Endothelial cell of umbilical vein (primary cell): Measurements from ENCODE around the gene LPAR1. TPM values are rescaled to one million over a fixed set of nuclear protein-coding genes. Genes with fewer than 3 reads are reported as not detected.

Experiments used
- BruUV-seq: library from RNA; stranded (reverse); fragments of 400-500 nt; replicated peaks from 2 replicates; lab custom pipeline; 2021; lab: Mats Ljungman, UMichigan
- CTCF ChIA-PET: fragments of 300-600, 350-600 bp; sonication (Branson Sonifier 250); formaldehyde crosslinking; loops from one replicate; lab custom pipeline; 2021; ENCODE audit warnings: antibody characterized with exemption, inconsistent platforms; lab: Charles Lee
- POLR2A ChIA-PET: fragments of 300-600, 350-600 bp; sonication (Branson Sonifier 250); formaldehyde crosslinking; loops from one replicate; lab custom pipeline; 2021; ENCODE audit warnings: antibody characterized with exemption, inconsistent platforms; lab: Charles Lee
- DNase-seq: peaks from one replicate; pipeline ENCODE4 v3.0.0-alpha.2; 2011; ENCODE audit warnings: low read depth, low spot score
- FAIRE-seq: peaks from 2 replicates; lab custom pipeline; 2011; peaks lifted over from hg19 to GRCh38; lab: Jason Lieb, UNC
- H2AFZ ChIP-seq: 2 replicates; pipeline ENCODE4 v1.6.0; 2012; ENCODE audit warnings: low read depth, low read length, control low read depth, inconsistent platforms
- H3K27ac ChIP-seq: 2 replicates; pipeline ENCODE4 v1.5.1; 2011; ENCODE audit warnings: low read depth, mild to moderate bottlenecking, control low read depth, low read length, moderate library complexity; ENCODE audit not compliant: insufficient read depth
- H3K27me3 ChIP-seq, 2 experiments: 2 replicates each; pipeline versions ENCODE4 v1.6.0 to v1.6.1; 2011; ENCODE audit warnings: low read length in 2 of 2, mixed read lengths in 1 of 2; ENCODE audit not compliant: control insufficient read depth in 2 of 2, insufficient read depth in 2 of 2
- H3K36me3 ChIP-seq, 2 experiments: 2 replicates in 1 of 2; 3 replicates in 1 of 2; pipeline ENCODE4 v1.5.1; 2011; ENCODE audit warnings: low read length in 2 of 2, mild to moderate bottlenecking in 1 of 2, moderate library complexity in 1 of 2; ENCODE audit not compliant: control insufficient read depth in 2 of 2, insufficient read depth in 2 of 2; ENCODE audit errors: extremely low read depth in 1 of 2
- H3K4me1 ChIP-seq: 3 replicates; pipeline ENCODE4 v1.5.1; 2011; ENCODE audit warnings: mild to moderate bottlenecking, low read length; ENCODE audit not compliant: control insufficient read depth, insufficient read depth; ENCODE audit errors: extremely low read depth
- H3K4me2 ChIP-seq: 2 replicates; pipeline ENCODE4 v1.6.1; 2011; ENCODE audit warnings: low read length, control low read depth, mixed read lengths; ENCODE audit not compliant: insufficient read depth
- H3K4me3 ChIP-seq, 3 experiments: fragments of 200-600 bp in 1 of 3; sonication (generic), shearing (Covaris generic) in 1 of 3; replicated peaks in 1 of 3; 2 replicates each; pipeline ENCODE4 v1.5.1; 2011 to 2016; ENCODE audit warnings: control low read depth in 3 of 3, low read length in 3 of 3, mild to moderate bottlenecking in 2 of 3, inconsistent platforms in 1 of 3, low read depth in 1 of 3, moderate library complexity in 1 of 3; ENCODE audit not compliant: insufficient read depth in 1 of 3
- H3K79me2 ChIP-seq: 2 replicates; pipeline ENCODE4 v1.6.0; 2012; ENCODE audit warnings: low read length, inconsistent platforms; ENCODE audit not compliant: control insufficient read depth, insufficient read depth
- H3K9ac ChIP-seq: replicated peaks from 2 replicates; pipeline ENCODE3; 2011; ENCODE audit warnings: low read length, control low read depth; ENCODE audit not compliant: insufficient read depth; ENCODE audit errors: extremely low read depth
- H3K9me1 ChIP-seq: replicated peaks from 3 replicates; pipeline ENCODE4 v1.6.0; 2011; ENCODE audit warnings: mild to moderate bottlenecking, low read length; ENCODE audit not compliant: control insufficient read depth, insufficient read depth; ENCODE audit errors: extremely low read depth
- H3K9me3 ChIP-seq: replicated peaks from 2 replicates; pipeline ENCODE4 v1.5.1; 2012; ENCODE audit warnings: low read length, inconsistent platforms; ENCODE audit not compliant: control insufficient read depth, insufficient read depth
- H4K20me1 ChIP-seq: replicated peaks from 2 replicates; pipeline ENCODE3; 2011; ENCODE audit warnings: mild to moderate bottlenecking, low read length; ENCODE audit not compliant: control insufficient read depth, insufficient read depth; ENCODE audit errors: extremely low read depth
- EZH2 ChIP-seq: IDR thresholded peaks from 2 replicates; pipeline ENCODE4 v1.6.1; 2012; ENCODE audit warnings: borderline replicate concordance, low read depth, mild to moderate bottlenecking, moderate library complexity, low read length, inconsistent platforms; ENCODE audit not compliant: severe bottlenecking
- FOS ChIP-seq: IDR thresholded peaks from 2 replicates; pipeline ENCODE4 v1.6.1; 2011; ENCODE audit warnings: mild to moderate bottlenecking, low read length, moderate library complexity, borderline replicate concordance; ENCODE audit not compliant: insufficient read depth
- GATA2 ChIP-seq: IDR thresholded peaks from 2 replicates; pipeline ENCODE4 v1.7.0; 2011; ENCODE audit warnings: low read depth, mild to moderate bottlenecking, moderate library complexity, mixed read lengths, low read length; ENCODE audit not compliant: insufficient read length, insufficient read depth
- JUN ChIP-seq: IDR thresholded peaks from 2 replicates; pipeline ENCODE4 v1.6.1; 2011; ENCODE audit warnings: borderline replicate concordance, low read depth; ENCODE audit not compliant: insufficient read length, insufficient read depth
- MYC ChIP-seq: IDR thresholded peaks from one replicate; pipeline ENCODE4 v1.6.1; 2011; ENCODE audit warnings: mild to moderate bottlenecking, low read depth, low read length
- POLR2A ChIP-seq: IDR thresholded peaks from 2 replicates; pipeline ENCODE4 v1.6.1; 2012; ENCODE audit warnings: low read depth, mild to moderate bottlenecking, control low read depth, low read length
- POLR2AphosphoS5 ChIP-seq: IDR thresholded peaks from 2 replicates; pipeline ENCODE4 v1.6.1; 2012; ENCODE audit warnings: low read depth, mild to moderate bottlenecking, control low read depth, low read length, moderate library complexity; ENCODE audit not compliant: insufficient read depth
- dilution Hi-C: fragments of 300-500 bp; cut with MboI; formaldehyde crosslinking; loops from one replicate; pipeline ENCODE4 v1.15.0; 2019; ENCODE audit warnings: low sequenced_read_pairs; ENCODE audit not compliant: extremely low pct_ligation_motif_present
- intact Hi-C: fragments of 100-400 bp; cut with micrococcal nuclease; formaldehyde crosslinking; loops from one replicate; pipeline ENCODE4 v1.10.0; 2022
- polyA plus RNA-seq, 4 experiments: library from polyadenylated mRNA; depleted of rRNA in 3 of 4; stranded (reverse) in 3 of 4; unstranded in 1 of 4; fragments of >200 nt; gene quantifications; 2 replicates each; pipeline versions ENCODE4 v1.2.1 to v1.2.3, GENCODE V29; 2011 to 2012; ENCODE audit warnings: missing spikeins in 1 of 4
- total RNA-seq: library from RNA; stranded (reverse); gene quantifications from 2 replicates; pipeline ENCODE4 v1.2.3, GENCODE V29; 2021
- TF ChIP-seq, protein P1 (sequence below): IDR thresholded peaks from 2 replicates; pipeline ENCODE4 v1.6.1; 2011; ENCODE audit not compliant: insufficient read depth, insufficient read length
- TF ChIP-seq, protein P2 (sequence below), 2 donors: IDR thresholded peaks; 1 replicate in 1 of 2; 2 replicates in 1 of 2; pipeline ENCODE4 v1.5.1; 2011; ENCODE audit warnings: low read length in 2 of 2, mild to moderate bottlenecking in 2 of 2, moderate library complexity in 2 of 2, control low read depth in 1 of 2, inconsistent platforms in 1 of 2, low read depth in 1 of 2; ENCODE audit not compliant: insufficient read depth in 1 of 2; ENCODE audit errors: extremely low read depth in 1 of 2

The LPAR1 gene
- total and polyA plus RNA-seq, 2 donors (not counting 3 experiments of a cell fraction or from before 2014, with no cell fraction given), result 0.88 to 3.0 TPM

DNA sequence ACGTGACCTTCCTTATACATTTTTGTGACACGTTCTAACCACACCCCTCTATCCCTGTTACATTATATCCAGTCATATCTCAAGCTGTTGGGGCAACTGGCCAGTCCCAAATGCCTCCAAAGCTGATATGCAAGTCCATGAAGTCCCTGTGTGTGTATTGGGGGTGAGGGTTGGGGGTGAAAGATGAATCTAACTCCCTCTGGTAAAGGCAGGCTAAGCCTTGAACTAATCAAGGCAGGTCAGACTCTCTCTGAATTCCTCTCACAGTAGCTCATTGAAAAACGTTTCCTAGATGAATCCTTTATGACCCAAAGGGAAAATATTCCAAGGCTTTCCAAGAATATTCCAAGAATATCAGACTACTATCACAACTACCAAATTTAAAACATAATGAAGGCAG lies 195.3 kb downstream of the LPAR1 start:
- no peaks in the 10 kb centered on the region for H3K4me1 ChIP-seq
- no peaks in the 10 kb centered on the region for H3K27me3 ChIP-seq
- no peak overlapping the region for H3K9ac ChIP-seq
- H2AFZ ChIP-seq, result no peak overlapping the region
- H3K9me3 ChIP-seq, result no peaks in the 10 kb centered on the region
- H3K79me2 ChIP-seq, result no peaks in the 10 kb centered on the region
- ChIA-PET CTCF (interaction anchor here (1.8 kb wide), 1 partner anchor 205 kb away, joined by 5 read pairs; no protein-coding TSS in a partner anchor), POLR2A (no interaction called here)
- H3K4me2 ChIP-seq, result no peak overlapping the region
- no peaks in the 10 kb centered on the region for H3K36me3 ChIP-seq
- no peaks in the 10 kb centered on the region for H4K20me1 ChIP-seq
- no peak for TF ChIP-seq EZH2
- TF ChIP-seq POLR2A, result no peak
- no peak for TF ChIP-seq MYC
- TF ChIP-seq POLR2AphosphoS5, result no peak
- TF ChIP-seq FOS, result no peak
- TF ChIP-seq, protein P1, sequence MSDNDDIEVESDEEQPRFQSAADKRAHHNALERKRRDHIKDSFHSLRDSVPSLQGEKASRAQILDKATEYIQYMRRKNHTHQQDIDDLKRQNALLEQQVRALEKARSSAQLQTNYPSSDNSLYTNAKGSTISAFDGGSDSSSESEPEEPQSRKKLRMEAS, result no peak
- no peak for TF ChIP-seq GATA2
- no peak for TF ChIP-seq JUN
- TF ChIP-seq, protein P2, sequence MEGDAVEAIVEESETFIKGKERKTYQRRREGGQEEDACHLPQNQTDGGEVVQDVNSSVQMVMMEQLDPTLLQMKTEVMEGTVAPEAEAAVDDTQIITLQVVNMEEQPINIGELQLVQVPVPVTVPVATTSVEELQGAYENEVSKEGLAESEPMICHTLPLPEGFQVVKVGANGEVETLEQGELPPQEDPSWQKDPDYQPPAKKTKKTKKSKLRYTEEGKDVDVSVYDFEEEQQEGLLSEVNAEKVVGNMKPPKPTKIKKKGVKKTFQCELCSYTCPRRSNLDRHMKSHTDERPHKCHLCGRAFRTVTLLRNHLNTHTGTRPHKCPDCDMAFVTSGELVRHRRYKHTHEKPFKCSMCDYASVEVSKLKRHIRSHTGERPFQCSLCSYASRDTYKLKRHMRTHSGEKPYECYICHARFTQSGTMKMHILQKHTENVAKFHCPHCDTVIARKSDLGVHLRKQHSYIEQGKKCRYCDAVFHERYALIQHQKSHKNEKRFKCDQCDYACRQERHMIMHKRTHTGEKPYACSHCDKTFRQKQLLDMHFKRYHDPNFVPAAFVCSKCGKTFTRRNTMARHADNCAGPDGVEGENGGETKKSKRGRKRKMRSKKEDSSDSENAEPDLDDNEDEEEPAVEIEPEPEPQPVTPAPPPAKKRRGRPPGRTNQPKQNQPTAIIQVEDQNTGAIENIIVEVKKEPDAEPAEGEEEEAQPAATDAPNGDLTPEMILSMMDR (IDR thresholded peaks at IDR 0.05; ENCODE audit: extremely low read depth in 1 of 2, insufficient read depth in 1 of 2, low read depth in 1 of 2, low read length in 2 of 2), result no peak
- no TSS peak for BruUV-seq
- intact Hi-C loops (no loop called here), dilution Hi-C loops (no loop called here)
- FAIRE-seq, result no peak
- no peaks in the 10 kb centered on the region for H3K9me1 ChIP-seq
- H3K27ac ChIP-seq, result no peak overlapping the region
- no peak for DNase-seq
- H3K4me3 ChIP-seq, result no peak overlapping the region
